Sigmoid colon (tissue), 7 donors: ENCODE measurements around the gene LTB4R. TPM values are rescaled to one million over a fixed set of nuclear protein-coding genes. Genes with fewer than 3 reads are reported as not detected.

Source experiments
- DNase-seq: peaks from one replicate; pipeline ENCODE4 v3.0.0-alpha.2; 2019
- H3K27ac ChIP-seq, 4 donors: fragments of 200-600 bp; sonication (generic); one replicate each; pipeline ENCODE4 v1.5.1; 2016 to 2019; ENCODE audit warnings: mild to moderate bottlenecking in 1 of 4
- H3K27me3 ChIP-seq, 3 donors: fragments of 200-600 bp; sonication (generic); one replicate each; pipeline ENCODE4 v1.5.1; 2019; ENCODE audit warnings: mild to moderate bottlenecking in 1 of 3
- H3K36me3 ChIP-seq, 4 donors: fragments of 200-600 bp; sonication (generic); one replicate each; pipeline ENCODE4 v1.5.1; 2016 to 2019
- H3K4me1 ChIP-seq, 4 donors: fragments of 200-600 bp; sonication (generic); one replicate each; pipeline ENCODE4 v1.5.1; 2017 to 2019
- H3K4me3 ChIP-seq, 4 donors: fragments of 200-600 bp; sonication (generic); one replicate each; pipeline ENCODE4 v1.5.1; 2017 to 2019; ENCODE audit warnings: mild to moderate bottlenecking in 2 of 4, moderate library complexity in 1 of 4
- H3K9me3 ChIP-seq, 4 donors: fragments of 200-600 bp in 3 of 4; sonication (generic) in 3 of 4; one replicate each; pipeline versions ENCODE4 v1.5.1 to v1.6.1; 2013 to 2019
- CTCF ChIP-seq, 4 experiments: fragments of 450-650 bp in 3 of 4; fragments of 200-600 bp in 1 of 4; IDR thresholded peaks; one replicate each; pipeline ENCODE4 v1.5.1; 2016 to 2019; ENCODE audit warnings: antibody characterized with exemption in 4 of 4, mild to moderate bottlenecking in 3 of 4, moderate library complexity in 2 of 4
- EP300 ChIP-seq, 4 donors: sonication (generic); formaldehyde crosslinking; IDR thresholded peaks; one replicate each; pipeline ENCODE4 v1.6.1; 2017; ENCODE audit warnings: antibody characterized with exemption in 4 of 4
- POLR2A ChIP-seq, 2 donors: fragments of 450-650 bp; IDR thresholded peaks; one replicate each; pipeline ENCODE4 v1.6.1; 2016; ENCODE audit warnings: antibody characterized with exemption in 2 of 2, mild to moderate bottlenecking in 2 of 2, moderate library complexity in 2 of 2
- POLR2AphosphoS5 ChIP-seq, 4 donors: sonication (generic); formaldehyde crosslinking; IDR thresholded peaks; one replicate each; pipeline ENCODE4 v1.6.1; 2017; ENCODE audit warnings: antibody characterized with exemption in 4 of 4
- WGBS, 2 donors: extraction: QIAGEN DNeasy Blood & Tissue Kit; methylation state at CpG; one replicate each; pipeline ENCODE4 v1.1.7; 2013; 5-methylcytosine and 5-hydroxymethylcytosine counted together
- intact Hi-C: fragments of 100-400 bp; cut with DNase I; formaldehyde crosslinking; loops from one replicate; pipeline ENCODE4 v1.15.1; 2023
- polyA plus RNA-seq, 3 donors: library from polyadenylated mRNA; stranded (reverse); fragments of 200-250 nt; gene quantifications; one replicate each; pipeline ENCODE4 v1.2.3, GENCODE V29; 2013
- total RNA-seq, 4 donors: library from RNA; depleted of rRNA; stranded (reverse); fragments of >200 nt; gene quantifications; one replicate each; pipeline ENCODE4 v1.1.0, GENCODE V29; 2016
- donor health status: healthy with polysubstance abuse.
- donor health status: Bipolar disorder and iron deficiency.
- donor health status: healthy.

Gene LTB4R, protein sequence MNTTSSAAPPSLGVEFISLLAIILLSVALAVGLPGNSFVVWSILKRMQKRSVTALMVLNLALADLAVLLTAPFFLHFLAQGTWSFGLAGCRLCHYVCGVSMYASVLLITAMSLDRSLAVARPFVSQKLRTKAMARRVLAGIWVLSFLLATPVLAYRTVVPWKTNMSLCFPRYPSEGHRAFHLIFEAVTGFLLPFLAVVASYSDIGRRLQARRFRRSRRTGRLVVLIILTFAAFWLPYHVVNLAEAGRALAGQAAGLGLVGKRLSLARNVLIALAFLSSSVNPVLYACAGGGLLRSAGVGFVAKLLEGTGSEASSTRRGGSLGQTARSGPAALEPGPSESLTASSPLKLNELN
- total RNA-seq (1 to 10 TPM; 2.1 to 4.2 (median 2.9) TPM), polyA plus RNA-seq (1 to 10 TPM in 2 of 3 donors, under 1 TPM in 1; 0.60 to 9.8 (median 2.1) TPM)

DNA sequence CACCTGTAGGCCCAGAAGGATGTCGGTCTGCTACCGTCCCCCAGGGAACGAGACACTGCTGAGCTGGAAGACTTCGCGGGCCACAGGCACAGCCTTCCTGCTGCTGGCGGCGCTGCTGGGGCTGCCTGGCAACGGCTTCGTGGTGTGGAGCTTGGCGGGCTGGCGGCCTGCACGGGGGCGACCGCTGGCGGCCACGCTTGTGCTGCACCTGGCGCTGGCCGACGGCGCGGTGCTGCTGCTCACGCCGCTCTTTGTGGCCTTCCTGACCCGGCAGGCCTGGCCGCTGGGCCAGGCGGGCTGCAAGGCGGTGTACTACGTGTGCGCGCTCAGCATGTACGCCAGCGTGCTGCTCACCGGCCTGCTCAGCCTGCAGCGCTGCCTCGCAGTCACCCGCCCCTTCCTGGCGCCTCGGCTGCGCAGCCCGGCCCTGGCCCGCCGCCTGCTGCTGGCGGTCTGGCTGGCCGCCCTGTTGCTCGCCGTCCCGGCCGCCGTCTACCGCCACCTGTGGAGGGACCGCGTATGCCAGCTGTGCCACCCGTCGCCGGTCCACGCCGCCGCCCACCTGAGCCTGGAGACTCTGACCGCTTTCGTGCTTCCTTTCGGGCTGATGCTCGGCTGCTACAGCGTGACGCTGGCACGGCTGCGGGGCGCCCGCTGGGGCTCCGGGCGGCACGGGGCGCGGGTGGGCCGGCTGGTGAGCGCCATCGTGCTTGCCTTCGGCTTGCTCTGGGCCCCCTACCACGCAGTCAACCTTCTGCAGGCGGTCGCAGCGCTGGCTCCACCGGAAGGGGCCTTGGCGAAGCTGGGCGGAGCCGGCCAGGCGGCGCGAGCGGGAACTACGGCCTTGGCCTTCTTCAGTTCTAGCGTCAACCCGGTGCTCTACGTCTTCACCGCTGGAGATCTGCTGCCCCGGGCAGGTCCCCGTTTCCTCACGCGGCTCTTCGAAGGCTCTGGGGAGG is at the start of gene LTB4R:
Gene LTB4R, plus strand, starts transcription at position 857 of the 959 bp plus-strand sequence. CDS start 4,150 bp downstream, outside the sequence.
- intact Hi-C loops: no loop called here
- Histone ChIP-seq H3K9me3 (no peaks in the 10 kb centered on the region), H3K27ac (peak within 1 kb of the TSS; percentile 79 to 91 (median 82)), H3K36me3 (peaks cover 1 to 16% (median 5%) of the 10 kb centered on the region in 4 donors), H3K4me1 (peaks cover 0 to 32% (median 30%) of the 10 kb centered on the region in 4 donors), H3K4me3 (peak within 1 kb of the TSS; percentile 44 to 62 (median 56)), H3K27me3 (peaks cover 0 to 10% (median 7%) of the 10 kb centered on the region in 3 donors)
- 14 to 17% methylated on average over 99 of the region's 99 CpGs for WGBS, 2 donors
- peak; percentile 89 for DNase-seq
- peak in 3 of 4 donors; percentile 21 to 59 (median 54) for TF ChIP-seq POLR2AphosphoS5 (IDR thresholded peaks at IDR 0.05)
- no peak for TF ChIP-seq POLR2A (IDR thresholded peaks at IDR 0.05)
- TF ChIP-seq EP300 (IDR thresholded peaks at IDR 0.05): no peak
- TF ChIP-seq CTCF (IDR thresholded peaks at IDR 0.05): peak; percentile 22 to 45 (median 36)

DNA sequence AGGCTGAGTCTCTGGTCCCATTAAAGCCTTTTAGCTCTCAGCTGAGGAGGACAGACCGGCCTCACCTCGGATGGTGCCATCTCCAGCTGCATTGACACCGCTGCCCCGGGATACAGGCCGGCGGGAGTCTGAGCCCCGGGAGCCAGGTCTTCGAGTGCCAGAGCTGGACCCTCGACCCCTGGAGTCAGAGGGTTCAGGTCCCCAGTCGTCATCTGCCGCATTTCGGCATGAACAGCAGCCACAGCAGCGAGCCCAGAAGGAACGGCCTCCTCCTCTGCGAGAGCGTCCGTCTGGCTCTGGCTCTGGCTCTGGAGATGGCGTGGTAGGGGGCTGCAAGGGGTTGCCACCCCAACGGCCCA is 49.4 kb upstream of the LTB4R start:
- DNase-seq: no peak
- Histone ChIP-seq H3K4me1 (no peaks in the 10 kb centered on the region), H3K36me3 (peaks cover 0 to 16% (median 0%) of the 10 kb centered on the region in 4 donors), H3K27me3 (no peaks in the 10 kb centered on the region), H3K9me3 (no peaks in the 10 kb centered on the region), H3K27ac (no peak overlapping the region), H3K4me3 (no peak overlapping the region)
- no peak for TF ChIP-seq POLR2AphosphoS5 (IDR thresholded peaks at IDR 0.05)
- intact Hi-C loops: no loop called here
- 94 to 95% methylated on average over 19 of the region's 19 CpGs for WGBS, 2 donors

GRCh38 chr14:24262821-24263733 is 48.2 kb upstream of the LTB4R start, which contains the start of gene TGM1:
TGM1 (minus strand) TSS chr14:24263177; CDS start chr14:24262352, 825 bp downstream.
- H3K9me3 ChIP-seq: no peaks in the 10 kb centered on the region
- H3K36me3 ChIP-seq: peaks cover 0 to 27% (median 0%) of the 10 kb centered on the region in 4 donors
- H3K4me3 ChIP-seq: no peak within 1 kb of the TSS
- TF ChIP-seq POLR2A (IDR thresholded peaks at IDR 0.05): no peak
- TF ChIP-seq EP300 (IDR thresholded peaks at IDR 0.05): no peak
- TF ChIP-seq POLR2AphosphoS5 (IDR thresholded peaks at IDR 0.05): no peak
- TF ChIP-seq CTCF (IDR thresholded peaks at IDR 0.05): no peak
- DNase-seq: no peak
- WGBS, 2 donors: 89 to 90% methylated on average over 14 of the region's 14 CpGs
- H3K27ac ChIP-seq: no peak within 1 kb of the TSS
- intact Hi-C loops: no loop called here
- no peaks in the 10 kb centered on the region for H3K27me3 ChIP-seq
- no peaks in the 10 kb centered on the region for H3K4me1 ChIP-seq

GRCh38 chr14:24263848-24264247 is 47.5 kb upstream of the LTB4R start:
- no peaks in the 10 kb centered on the region for H3K4me1 ChIP-seq
- no peaks in the 10 kb centered on the region for H3K27me3 ChIP-seq
- H3K27ac ChIP-seq: no peak overlapping the region
- no peak overlapping the region for H3K4me3 ChIP-seq
- 71 to 82% methylated on average over 6 of the region's 6 CpGs for WGBS, 2 donors
- TF ChIP-seq CTCF (IDR thresholded peaks at IDR 0.05): no peak
- no peak for TF ChIP-seq EP300 (IDR thresholded peaks at IDR 0.05)
- intact Hi-C loops: no loop called here
- DNase-seq: no peak
- H3K9me3 ChIP-seq: no peaks in the 10 kb centered on the region
- H3K36me3 ChIP-seq: peaks cover 0 to 34% (median 0%) of the 10 kb centered on the region in 4 donors
